Gastroesophageal sphincter (tissue), 3 donors: ENCODE data around the gene FMNL3.

Source experiments
- EP300 ChIP-seq: sonication (generic); formaldehyde crosslinking; IDR thresholded peaks from one replicate; pipeline ENCODE4 v1.6.1; 2017; ENCODE audit warnings: antibody characterized with exemption, mild to moderate bottlenecking
- POLR2A ChIP-seq, 2 donors: fragments of 450-650 bp; IDR thresholded peaks; one replicate each; pipeline ENCODE4 v1.6.1; 2017; ENCODE audit warnings: antibody characterized with exemption in 2 of 2, mild to moderate bottlenecking in 2 of 2, moderate library complexity in 1 of 2
- TF ChIP-seq, protein P1 (sequence below), 4 experiments: fragments of 200-600 bp in 2 of 4; fragments of 450-650 bp in 2 of 4; sonication (generic) in 1 of 4; IDR thresholded peaks; one replicate each; pipeline ENCODE4 v1.5.1; 2017 to 2019; ENCODE audit warnings: antibody characterized with exemption in 4 of 4, mild to moderate bottlenecking in 2 of 4, moderate library complexity in 2 of 4

DNA sequence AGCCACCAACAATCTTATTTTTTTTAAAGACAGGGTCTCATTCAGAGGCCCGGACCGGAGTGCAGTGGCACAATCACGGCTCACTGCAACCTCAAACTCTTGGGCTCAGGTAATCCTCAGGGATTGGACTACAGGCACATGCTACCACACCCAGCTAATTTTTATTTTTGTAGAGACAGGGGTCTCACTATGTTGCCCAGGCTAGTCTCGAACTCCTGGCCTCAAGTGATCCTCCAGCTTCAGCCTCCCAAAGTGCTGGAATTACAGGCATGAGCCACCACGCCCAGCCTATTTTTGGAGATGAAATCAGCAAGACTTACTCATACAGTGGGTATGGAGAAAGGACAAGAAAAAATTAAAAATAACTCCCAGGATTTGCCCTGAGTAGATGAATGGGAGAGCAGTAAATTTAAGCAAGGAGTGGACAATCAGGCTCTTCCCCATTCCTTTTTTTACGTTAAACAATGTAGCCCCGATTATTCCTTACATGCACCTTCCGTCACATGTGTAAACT is 13.2 kb downstream of the FMNL3 start:
- TF ChIP-seq EP300 (no peak), POLR2A (IDR thresholded peaks at IDR 0.05) (no peak)
- TF ChIP-seq, protein P1, sequence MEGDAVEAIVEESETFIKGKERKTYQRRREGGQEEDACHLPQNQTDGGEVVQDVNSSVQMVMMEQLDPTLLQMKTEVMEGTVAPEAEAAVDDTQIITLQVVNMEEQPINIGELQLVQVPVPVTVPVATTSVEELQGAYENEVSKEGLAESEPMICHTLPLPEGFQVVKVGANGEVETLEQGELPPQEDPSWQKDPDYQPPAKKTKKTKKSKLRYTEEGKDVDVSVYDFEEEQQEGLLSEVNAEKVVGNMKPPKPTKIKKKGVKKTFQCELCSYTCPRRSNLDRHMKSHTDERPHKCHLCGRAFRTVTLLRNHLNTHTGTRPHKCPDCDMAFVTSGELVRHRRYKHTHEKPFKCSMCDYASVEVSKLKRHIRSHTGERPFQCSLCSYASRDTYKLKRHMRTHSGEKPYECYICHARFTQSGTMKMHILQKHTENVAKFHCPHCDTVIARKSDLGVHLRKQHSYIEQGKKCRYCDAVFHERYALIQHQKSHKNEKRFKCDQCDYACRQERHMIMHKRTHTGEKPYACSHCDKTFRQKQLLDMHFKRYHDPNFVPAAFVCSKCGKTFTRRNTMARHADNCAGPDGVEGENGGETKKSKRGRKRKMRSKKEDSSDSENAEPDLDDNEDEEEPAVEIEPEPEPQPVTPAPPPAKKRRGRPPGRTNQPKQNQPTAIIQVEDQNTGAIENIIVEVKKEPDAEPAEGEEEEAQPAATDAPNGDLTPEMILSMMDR (IDR thresholded peaks at IDR 0.05): no peak
